A549 treated with ZK216348 at 1 μM for 4 hours (cell line): ENCODE measurements around the gene OR8A1. TPM values are rescaled to one million over a fixed set of nuclear protein-coding genes. Genes with fewer than 3 reads are reported as not detected.

ENCODE experiments used
- total RNA-seq: library from RNA; stranded (reverse); fragments of 200-300 nt; extraction: Qiagen RNA extraction; gene quantifications from 5 replicates; pipeline ENCODE4 v1.2.3, GENCODE V29; 2022; ENCODE audit warnings: low read depth

Gene OR8A1
- not detected in 5 replicates for total RNA-seq

DNA sequence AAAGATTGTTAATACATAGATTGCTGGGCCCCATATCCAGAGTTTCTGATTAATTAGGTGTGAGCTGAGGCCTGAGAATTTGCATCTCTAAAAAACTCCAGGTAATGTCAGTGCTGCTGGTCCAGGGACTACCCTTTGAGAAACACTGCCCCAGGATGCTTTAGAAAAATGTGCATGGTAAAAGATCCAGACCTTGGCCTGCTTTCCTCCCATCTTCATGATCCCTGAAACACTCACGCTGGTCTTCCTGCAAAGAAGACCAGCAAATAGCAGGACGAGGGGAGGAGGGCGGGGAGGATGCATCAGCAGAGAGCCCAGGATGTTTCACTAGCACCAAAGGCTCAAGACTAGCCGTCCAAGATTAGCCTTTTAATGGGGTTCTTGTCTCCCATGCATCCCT is at the start of gene OR8A1:
OR8A1 (plus strand) TSS at position 301 of the 400 bp plus-strand sequence. CDS start 123 bp downstream, outside the sequence.

DNA sequence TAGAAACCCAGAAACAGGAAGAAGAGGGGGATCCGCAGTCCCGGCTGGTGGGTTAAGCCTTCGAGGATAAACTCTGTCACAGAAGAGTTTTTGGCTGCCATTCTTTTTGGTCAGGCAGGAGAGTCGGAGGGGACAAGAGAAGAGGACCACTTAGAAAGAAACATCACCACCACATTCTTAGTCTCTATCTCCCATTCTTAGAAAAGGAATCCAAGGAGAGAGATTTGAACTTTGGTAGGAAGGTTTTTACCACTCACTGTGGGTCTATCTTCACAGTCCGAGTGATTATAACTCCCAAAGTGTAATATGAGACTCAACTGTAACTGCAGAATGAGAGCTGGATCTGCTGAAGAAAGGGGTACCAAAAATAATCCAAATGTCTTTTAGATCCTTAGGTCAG is 26.2 kb upstream of the OR8A1 start, which contains the start of gene OR8B12:
OR8B12 (minus strand) TSS at position 101 of the 400 bp plus-strand sequence; CDS start at position 101, 0 bp downstream.

DNA sequence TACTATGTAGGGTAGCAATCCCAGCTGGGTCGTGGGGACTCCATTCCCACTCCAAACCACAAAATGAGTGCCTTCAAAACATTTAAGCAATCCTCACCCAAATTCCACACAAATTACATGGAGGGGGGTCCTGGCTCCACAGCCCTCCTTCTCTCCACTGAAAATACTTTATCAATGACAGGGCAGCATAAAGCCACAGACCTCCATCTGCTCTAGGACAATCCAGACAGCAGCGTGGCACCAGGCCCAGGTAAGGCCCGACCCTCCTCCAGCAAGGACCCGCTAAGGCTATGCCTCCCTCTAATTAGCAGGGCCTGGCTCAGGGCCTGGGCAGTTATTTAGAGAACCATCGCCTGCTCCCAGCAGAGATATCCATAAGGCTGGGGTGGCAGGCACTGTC is 41.3 kb downstream of the OR8A1 start, which contains the start of gene PANX3:
PANX3 (plus strand) TSS at position 365 of the 400 bp plus-strand sequence. CDS start 129 bp downstream, outside the sequence.

Other genes with a start within 250 kb of the OR8A1 start
- not detected in 5 replicates for gene OR8D2, start 249.8 kb upstream of the OR8A1 start, total RNA-seq
- gene OR8B2, start 185.5 kb upstream of the OR8A1 start, total RNA-seq: not detected in 5 replicates
- gene OR8B3, start 171.0 kb upstream of the OR8A1 start, total RNA-seq: not detected in 5 replicates
- gene OR8B4, start 145.1 kb upstream of the OR8A1 start, total RNA-seq: not detected in 5 replicates
- gene OR8B8, start 124.3 kb upstream of the OR8A1 start, total RNA-seq: not detected in 5 replicates
- not detected in 5 replicates for gene OR8B12, start 26.3 kb upstream of the OR8A1 start, total RNA-seq
- not detected in 5 replicates for gene PANX3, start 41.4 kb downstream of the OR8A1 start, total RNA-seq
- 14.5 to 17.7 TPM (median 16.9 TPM) in 5 replicates for gene TBRG1, start 52.9 kb downstream of the OR8A1 start, total RNA-seq
- gene SIAE, start 103.7 kb downstream of the OR8A1 start, total RNA-seq: 12.0 to 16.3 TPM (median 13.1 TPM) in 5 replicates
- gene SPA17, start 103.9 kb downstream of the OR8A1 start, total RNA-seq: 15.7 to 43.3 TPM (median 19.0 TPM) in 5 replicates
- 7.3 to 12.6 TPM (median 11.1 TPM) in 5 replicates for gene NRGN, start 169.9 kb downstream of the OR8A1 start, total RNA-seq
- gene VSIG2, start 182.3 kb downstream of the OR8A1 start, total RNA-seq: 0.20 to 0.28 TPM (median 0.24 TPM) in 3 of 5 replicates, not detected in the others
- 7.8 to 14.2 TPM (median 12.0 TPM) in 5 replicates for gene ESAM, start 192.3 kb downstream of the OR8A1 start, total RNA-seq
- 5.2 to 5.7 TPM (median 5.3 TPM) in 5 replicates for gene MSANTD2, start 230.4 kb downstream of the OR8A1 start, total RNA-seq